Astrocyte (in vitro differentiated cells and primary cell): ENCODE results near the gene CLEC16A.

Source experiments
- CTCF ChIP-seq: IDR thresholded peaks from 2 replicates; pipeline ENCODE4 v1.5.1; 2011; ENCODE audit warnings: low read depth, mild to moderate bottlenecking, inconsistent platforms, low read length, moderate library complexity; ENCODE audit not compliant: insufficient read depth
- EZH2 ChIP-seq: IDR thresholded peaks from 2 replicates; pipeline ENCODE4 v1.6.1; 2012; ENCODE audit warnings: mild to moderate bottlenecking, low read length, inconsistent platforms; ENCODE audit not compliant: insufficient read depth

DNA sequence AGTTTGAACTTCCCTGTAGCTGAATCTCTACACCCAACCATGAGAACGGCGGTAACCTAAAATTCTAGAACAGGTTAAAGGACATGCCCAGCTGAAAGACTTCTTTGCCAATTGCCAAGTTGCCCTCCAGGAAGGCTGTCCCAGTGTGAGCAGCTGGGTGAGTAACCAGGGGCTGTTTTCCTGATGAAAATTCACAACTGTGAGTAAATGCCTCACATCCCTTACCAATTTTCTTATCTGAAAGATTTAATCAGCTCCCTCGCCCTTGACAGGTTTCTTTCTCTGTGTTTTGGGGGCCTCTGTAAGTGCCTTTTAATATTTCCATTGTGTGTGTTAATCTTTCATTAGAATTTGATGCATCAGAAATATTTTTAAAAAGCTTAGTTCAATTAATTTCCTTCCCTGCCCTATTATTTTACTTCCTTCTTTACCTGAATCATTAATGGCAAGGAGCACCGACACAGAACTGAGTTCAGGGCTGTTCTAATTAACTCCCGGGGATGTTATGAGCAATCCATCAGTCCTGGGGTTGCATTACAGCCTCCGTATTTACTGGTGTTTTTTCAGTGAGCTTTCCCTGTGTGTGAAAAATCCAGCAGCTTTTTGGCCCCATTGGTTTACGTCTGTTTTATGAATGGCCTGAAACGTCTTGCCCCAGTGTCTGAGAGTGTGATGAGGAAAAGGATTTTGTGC is 152.9 kb downstream of the CLEC16A start:
- no peak for TF ChIP-seq CTCF
- no peak for TF ChIP-seq EZH2
